Dermis blood vessel endothelial cell (primary cell): ENCODE measurements around the gene PWWP3B. TPM values are rescaled to one million over a fixed set of nuclear protein-coding genes. Genes with fewer than 3 reads are reported as not detected.
"Not testable (repeated sequence)": the region's sequence is repeated elsewhere in the genome, so short reads cannot be mapped to it uniquely, and the experiment has no call there.

Experiments
- DNase-seq: peaks from one replicate; pipeline ENCODE4 v3.0.0; 2010
- total RNA-seq: library from RNA; depleted of rRNA; stranded (reverse); fragments of >200 nt; gene quantifications from 2 replicates; pipeline ENCODE4 v1.2.3, GENCODE V29; 2014

The PWWP3B gene
- total RNA-seq, result not detected in 2 replicates

DNA sequence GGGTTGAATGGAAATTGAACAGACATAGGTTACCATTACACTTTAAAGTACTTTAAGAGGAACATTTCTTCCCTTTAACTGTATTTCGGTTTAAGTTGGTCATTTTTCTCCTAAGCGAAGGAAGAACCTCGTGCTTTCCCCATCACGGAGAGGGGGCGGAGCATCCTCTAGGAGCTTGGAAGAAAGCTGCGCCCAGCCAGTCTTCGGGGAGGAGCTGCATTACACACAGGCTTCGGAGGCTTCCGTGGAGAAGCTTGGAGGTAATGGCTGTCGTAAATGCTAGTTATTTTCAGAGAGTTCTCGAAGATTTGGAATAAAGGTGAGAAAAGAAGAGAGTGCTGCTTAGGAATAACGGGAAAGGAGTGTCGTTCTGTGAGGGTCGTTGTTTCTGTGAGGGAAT lies at the start of gene PWWP3B:
Gene PWWP3B, plus strand, starts transcription at position 199 of the 400 bp plus-strand sequence. CDS start 37,128 bp downstream, outside the sequence.
- DNase-seq, result no peak

DNA sequence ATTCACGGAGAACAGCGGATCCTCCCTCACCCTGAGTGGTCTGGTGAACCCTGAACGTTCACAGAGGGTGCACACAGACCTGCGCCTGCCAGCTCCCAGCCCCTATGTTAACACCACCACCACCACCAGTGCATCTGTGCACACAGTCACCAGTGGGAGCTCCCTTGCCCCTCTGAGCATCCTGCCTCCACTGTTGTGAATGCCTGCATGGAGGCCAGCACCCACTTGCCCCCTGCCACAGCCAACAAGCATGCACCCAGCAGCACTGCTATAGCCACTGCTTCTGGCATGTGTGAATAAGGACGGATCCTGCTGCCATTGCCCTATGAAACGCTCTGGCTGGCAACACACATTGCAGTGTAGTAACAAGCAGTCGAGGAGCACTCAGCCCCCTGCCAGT lies 29.1 kb upstream of the PWWP3B start:
- DNase-seq, result no peak

DNA sequence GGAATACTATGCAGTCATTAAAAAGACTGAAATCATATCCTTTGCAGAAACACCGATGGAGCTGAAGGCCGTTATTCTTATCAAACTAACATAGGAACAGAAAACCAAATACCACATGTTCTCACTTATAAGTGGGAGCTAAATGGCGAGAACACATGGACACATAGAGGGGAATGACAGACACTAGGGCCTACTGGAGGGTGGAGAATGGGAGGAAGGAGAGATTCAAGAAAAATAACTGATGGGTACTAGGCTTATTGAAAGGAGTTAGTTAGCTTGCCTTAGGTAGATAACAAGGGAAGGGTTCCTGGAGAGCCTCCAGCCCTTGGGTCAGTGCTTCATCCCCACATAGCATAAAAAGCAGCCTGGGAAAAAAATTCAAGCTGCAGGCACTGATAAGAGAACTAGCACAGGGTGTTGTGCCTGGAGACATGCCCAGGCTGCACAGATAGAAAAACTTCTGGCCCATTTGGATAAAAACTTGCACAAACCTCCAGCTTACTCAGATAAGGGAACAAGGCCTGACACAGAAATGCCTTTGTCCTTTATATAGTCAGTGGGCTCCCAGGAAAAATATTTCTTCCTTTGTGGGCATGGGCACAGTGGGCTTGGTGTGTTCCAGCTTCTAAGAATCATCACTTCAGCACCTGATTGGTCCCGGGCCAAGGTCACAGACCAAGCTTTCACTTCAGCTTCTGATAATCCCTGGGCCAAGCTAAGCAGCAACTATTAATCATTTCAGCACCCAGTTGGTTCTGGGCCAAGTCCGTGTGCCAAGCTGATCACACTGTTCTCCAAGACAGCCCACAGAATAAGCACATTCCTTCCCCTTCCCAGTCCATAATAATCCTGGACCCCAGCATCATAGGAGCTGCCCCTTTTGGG lies 23.1 kb upstream of the PWWP3B start:
- DNase-seq, result no peak

DNA sequence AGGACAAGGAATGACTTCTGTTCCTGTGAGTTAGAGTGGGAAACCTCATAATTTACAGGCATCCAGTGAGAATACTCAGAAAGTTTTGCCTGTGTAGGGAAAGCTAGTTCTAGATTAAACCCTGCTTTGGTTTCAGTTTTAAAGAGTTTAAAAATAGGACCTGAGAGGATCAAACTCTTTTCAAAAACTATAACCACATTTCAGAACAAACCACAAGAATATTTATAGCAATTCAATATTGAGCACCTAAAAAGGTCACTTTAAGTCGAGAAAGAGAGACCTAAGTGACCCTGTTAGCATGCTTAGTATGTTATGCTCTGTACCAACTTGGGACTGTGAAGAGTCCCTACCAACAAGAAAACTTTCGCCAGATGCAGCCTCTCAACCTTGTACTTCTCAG lies 17.4 kb upstream of the PWWP3B start:
- no peak for DNase-seq

DNA sequence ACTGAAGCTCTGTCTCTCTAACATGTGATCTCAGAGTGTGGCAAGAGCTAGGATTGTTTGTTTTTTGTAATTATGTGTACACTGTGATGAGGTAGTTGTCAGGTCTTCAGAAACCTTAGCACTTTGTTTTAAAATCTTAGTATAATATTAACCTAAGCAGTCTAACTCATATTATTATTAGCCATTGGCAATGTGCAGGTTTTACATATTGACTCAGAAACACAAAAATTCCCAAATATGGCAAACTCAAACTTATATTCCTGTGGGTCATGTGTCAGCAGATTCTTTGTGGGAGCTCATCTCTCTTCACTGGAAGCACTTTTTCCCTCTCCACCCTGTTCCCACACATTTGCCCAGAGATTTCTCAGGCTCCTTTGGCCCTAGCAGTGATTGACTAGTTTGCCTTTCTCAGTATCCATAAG lies 8.2 kb upstream of the PWWP3B start:
- no peak for DNase-seq

DNA sequence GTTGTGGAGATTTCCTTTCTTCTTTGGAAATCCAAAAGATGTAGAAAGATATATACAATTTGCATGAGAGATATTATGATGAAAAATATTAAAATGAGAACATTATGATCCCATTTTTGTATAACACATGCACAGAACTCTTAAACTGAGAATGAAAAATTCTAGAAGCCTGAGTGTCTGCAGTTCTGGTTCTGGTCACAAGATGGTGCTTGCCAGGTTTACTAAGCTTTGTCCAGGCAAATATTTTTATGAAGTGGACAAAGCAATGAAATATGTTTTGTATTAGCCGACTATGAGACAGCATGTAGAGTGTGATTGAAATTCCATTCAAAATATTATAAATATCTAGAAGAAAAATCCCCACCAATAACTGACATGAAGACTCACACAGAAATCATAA lies 2.2 kb downstream of the PWWP3B start:
- no peak for DNase-seq

DNA sequence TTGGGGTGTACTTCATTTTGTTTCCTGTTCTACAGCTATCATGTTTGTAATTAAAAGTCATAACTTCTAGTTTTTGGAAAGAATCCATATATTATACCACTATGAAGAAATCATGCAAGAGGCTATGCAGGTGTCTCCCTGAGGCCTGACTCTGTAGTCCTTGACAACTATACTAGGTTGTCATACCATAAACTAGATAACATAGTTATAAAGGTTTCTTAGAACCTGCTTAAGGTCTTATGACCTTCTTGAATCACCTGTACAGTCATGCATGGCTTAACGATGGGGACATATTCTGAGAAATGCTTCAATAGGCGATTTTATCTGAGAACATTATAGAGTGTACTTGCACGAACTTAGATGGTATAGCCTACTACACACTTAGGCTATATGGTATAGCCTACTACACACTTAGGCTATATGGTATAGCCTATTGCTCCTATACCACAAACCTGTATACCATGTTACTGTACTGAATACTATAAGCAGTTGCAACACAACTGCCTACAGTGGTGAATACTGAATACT lies 3.3 kb downstream of the PWWP3B start:
- no peak for DNase-seq

DNA sequence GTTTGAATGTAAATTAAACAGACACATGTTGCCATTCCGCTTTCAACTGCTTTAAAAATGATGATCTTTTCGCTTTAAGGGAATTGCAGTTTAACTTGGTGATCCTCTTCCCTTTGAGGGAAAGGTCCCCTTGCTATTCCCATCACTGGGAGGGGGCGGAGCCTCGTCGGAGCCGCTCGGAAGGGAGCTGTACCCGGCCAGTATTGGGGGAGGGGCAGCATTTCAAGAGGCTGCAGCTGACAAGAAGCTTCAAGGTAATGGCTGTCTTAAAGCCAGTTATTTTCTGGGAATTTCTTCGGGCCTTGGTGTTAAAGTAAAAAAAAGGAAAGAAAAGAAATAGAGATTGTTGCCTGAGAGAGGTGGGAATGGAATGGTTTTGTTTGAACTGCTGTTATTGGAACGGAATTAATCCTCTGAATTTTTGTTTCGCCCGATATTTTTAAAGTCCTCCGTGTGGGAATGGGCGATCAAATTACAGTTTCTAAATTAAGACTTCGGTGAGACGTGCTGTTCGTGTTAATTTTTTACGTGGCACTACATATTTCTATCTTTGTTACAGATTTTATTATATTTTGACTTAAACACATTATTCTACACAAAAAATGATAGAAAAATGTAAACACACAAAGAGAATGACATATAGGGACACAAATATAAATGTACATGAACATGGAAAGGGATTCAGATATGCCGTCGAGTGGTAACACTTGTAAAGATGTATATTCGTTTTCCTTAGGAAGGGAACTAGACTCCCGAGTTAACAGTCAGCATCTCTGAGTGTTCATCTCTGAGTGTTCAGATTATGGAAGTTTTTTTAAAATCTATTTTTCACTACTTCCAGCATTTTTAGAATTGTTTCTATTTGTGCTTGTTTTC lies 9.2 kb downstream of the PWWP3B start:
- DNase-seq, result no peak

DNA sequence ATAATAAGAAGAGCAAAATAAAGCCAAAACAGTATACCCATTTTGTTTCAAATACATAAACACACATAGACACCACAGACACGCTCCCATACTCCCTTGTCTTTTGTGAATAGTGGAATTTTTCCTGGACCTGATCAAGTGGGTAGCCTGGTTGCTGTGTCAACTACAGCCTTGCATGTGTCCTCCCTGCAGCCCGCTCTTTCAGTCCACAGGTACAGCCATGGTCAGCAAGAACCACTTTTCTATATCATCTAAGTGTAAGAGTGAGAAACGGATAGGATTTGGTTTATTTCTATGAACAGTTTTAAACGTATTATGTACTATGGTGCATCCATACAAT lies 9.8 kb downstream of the PWWP3B start:
- no peak for DNase-seq

DNA sequence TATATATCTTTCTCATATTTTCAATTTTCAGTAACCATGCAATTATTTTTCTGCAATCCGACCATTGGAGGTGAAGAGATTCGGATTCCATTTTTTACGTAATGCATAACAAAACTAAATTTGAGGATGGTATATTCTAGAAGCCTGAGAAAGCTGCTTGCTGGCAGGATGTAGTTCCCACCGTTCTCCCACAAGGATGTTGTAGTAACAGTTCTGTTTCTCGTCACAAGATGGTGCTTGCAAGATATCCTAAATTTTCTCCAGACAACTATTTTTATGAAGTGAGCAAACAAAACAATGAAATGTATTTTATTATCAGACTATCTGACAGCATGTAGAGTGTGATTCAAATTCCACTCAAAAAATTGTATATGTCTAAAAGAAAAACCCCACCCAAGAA lies 10.7 kb downstream of the PWWP3B start:
- no peak for DNase-seq

DNA sequence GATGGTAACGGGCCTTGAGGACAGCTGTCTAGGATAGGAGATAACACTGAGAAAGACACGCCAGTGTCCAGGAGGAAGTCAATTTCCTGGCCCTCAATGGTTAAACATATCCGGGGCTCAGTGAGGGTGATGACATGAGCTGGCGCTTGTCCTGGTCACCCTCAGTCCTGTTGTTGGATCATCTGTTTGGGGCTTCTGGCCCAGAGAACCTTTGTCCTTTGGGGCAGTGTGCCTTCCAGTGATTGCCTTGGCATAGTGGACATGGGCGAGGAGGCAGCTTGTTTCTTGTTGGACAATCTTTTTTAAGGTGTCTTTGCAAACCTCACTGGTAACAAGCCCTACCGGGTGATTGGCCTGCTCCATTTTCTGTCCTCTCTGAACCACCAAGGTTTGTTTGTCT lies 15.6 kb downstream of the PWWP3B start:
- not testable (repeated sequence) for DNase-seq

DNA sequence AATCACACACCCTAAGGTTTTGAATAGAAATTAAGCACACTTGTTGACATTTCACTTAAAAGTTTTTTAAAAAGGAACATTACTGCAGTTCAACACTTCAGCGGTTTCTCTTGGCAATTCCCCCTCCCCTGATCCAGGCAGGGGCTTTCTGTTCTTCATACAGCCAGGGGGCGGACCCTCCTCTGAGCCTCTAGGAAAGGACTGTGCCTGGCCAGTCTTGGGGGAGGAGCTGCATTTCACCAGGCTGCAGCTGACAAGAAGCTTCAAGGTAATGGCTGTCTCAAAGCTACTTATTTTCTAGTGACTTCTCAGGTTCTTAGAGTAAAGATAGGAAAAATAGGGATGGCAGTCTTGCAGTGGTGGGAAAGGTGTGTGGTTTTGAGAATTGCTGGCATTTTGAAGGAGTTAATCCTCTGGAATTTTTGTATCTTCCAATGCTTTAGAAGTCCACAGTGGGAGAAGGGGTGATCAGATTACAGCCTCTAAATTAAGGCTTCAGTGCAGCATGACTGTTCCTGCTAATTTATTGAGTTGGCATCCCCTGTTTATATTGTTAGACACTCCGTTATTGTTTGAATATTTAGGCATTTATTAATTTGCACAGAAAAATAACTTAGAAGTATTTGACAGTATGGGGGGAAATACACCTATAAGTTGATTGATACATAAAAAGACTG lies 33.5 kb downstream of the PWWP3B start:
- no peak for DNase-seq

DNA sequence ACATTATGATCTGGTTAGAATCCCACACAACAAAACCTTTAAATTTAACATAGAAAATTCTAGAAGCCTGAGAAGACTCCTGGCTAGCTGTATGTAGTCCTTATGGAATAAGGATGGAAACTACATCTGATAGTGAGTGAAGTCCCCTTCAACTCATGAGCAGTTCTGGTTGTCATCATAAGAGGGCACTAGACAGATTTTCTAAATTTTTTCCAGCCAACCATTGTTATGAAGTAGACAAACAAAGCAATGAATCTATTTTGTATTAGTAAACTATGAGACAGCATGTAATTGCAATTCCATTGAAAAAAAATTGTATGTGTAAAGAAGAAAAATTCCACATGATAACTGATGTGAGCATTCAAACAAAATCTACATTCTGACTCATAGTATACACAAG lies 35.2 kb downstream of the PWWP3B start:
- no peak for DNase-seq

DNA sequence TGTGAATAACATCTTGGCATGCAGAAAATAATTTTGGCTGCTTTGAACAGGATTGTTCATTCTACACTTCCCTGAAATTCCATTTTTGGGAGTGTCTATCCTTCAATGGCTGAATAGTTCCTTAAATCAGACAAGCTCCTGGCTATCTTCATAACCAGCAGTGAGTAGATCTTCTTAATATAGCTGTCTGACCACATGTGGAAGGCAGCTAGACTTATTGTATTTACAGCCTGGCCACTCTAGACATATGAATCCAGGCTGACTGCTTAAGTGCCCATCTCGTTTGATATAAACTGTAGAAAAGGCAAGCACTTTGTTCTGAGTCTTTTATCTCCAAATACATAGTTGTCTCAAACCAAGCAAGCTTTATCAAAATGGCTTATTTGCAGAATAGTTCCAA lies 40.0 kb downstream of the PWWP3B start:
- DNase-seq, result no peak

Other genes with a start within 250 kb of the PWWP3B start
- gene SERPINA7, start 129.6 kb upstream of the PWWP3B start, total RNA-seq, result not detected in 2 replicates